Stimulated activated CD4-positive, alpha-beta T cell treated with anti-CD3 and anti-CD28 coated beads, TNF-alpha, amount 100 ng/mL, for 1 hour (primary cell): ENCODE data around the gene GPR143.

ENCODE experiments used
- DNase-seq, 3 donors: peaks; one replicate each; pipeline ENCODE4 v3.0.0-alpha.2; 2020; ENCODE audit warnings: low read depth in 3 of 3, low spot score in 1 of 3

GPR143 gene

DNA sequence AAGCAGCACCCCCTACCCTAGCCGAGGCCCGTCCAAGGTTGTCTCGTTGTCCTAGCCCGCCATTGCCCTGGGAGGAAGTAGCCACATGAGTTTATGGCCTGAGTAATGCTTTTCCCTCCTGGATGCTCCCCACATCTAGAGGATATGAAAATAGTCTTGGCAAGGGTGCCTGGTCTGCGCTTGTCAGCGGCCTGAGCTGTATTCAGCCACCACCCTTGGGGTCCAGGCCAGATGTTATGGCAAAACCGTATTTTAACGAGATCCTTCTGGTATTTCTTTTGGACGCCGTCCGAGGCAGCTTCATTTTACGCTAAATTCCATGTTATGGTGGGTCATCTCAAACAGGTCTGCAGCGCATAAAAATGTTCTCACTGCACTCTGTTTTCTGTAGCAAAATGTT is 89.3 kb downstream of the GPR143 start:
- no peak for DNase-seq
